ENCODE data around the gene CACNA1B.
"Not testable (repeated sequence)": the region's sequence is repeated elsewhere in the genome, so short reads cannot be mapped to it uniquely, and the experiment has no call there.

DNA sequence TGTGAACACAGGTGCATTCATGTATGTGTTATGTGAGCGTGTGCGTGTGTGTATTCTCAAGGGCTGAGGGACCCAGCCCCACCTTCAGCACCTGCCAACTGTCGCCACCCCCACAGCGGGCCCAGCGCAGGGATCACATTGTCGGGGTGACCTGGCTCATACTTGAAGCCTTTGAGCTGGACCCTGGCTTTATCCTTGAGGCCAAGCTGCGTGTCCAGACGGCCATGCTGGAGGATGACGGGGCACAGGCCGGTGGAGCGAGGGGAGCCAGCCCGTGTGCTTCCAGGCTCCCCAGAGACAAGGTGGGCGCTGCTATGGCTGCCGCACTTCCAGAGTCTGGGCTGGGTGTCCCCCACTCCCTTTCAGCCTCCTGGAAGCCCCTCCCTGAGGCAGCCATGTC lies 261.5 kb downstream of the CACNA1B start:
- TF ChIP-seq, protein P1, sequence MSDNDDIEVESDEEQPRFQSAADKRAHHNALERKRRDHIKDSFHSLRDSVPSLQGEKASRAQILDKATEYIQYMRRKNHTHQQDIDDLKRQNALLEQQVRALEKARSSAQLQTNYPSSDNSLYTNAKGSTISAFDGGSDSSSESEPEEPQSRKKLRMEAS (IDR thresholded peaks at IDR 0.05; ENCODE audit: low read depth): not testable (repeated sequence)
- TF ChIP-seq, protein P2, sequence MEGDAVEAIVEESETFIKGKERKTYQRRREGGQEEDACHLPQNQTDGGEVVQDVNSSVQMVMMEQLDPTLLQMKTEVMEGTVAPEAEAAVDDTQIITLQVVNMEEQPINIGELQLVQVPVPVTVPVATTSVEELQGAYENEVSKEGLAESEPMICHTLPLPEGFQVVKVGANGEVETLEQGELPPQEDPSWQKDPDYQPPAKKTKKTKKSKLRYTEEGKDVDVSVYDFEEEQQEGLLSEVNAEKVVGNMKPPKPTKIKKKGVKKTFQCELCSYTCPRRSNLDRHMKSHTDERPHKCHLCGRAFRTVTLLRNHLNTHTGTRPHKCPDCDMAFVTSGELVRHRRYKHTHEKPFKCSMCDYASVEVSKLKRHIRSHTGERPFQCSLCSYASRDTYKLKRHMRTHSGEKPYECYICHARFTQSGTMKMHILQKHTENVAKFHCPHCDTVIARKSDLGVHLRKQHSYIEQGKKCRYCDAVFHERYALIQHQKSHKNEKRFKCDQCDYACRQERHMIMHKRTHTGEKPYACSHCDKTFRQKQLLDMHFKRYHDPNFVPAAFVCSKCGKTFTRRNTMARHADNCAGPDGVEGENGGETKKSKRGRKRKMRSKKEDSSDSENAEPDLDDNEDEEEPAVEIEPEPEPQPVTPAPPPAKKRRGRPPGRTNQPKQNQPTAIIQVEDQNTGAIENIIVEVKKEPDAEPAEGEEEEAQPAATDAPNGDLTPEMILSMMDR (IDR thresholded peaks at IDR 0.05): not testable (repeated sequence)
- TF ChIP-seq FOSL2 (IDR thresholded peaks at IDR 0.05; ENCODE audit: borderline replicate concordance, low read depth); CHD2 (IDR thresholded peaks at IDR 0.05; ENCODE audit: low read length, partially characterized antibody); GATA2 (CRISPR knock-in tag; IDR thresholded peaks at IDR 0.05); NRF1 (IDR thresholded peaks at IDR 0.05; ENCODE audit: low read depth, low read length); FOXM1 (IDR thresholded peaks at IDR 0.05; ENCODE audit: low read depth): not testable (repeated sequence)
- TF ChIP-seq, protein P3, sequence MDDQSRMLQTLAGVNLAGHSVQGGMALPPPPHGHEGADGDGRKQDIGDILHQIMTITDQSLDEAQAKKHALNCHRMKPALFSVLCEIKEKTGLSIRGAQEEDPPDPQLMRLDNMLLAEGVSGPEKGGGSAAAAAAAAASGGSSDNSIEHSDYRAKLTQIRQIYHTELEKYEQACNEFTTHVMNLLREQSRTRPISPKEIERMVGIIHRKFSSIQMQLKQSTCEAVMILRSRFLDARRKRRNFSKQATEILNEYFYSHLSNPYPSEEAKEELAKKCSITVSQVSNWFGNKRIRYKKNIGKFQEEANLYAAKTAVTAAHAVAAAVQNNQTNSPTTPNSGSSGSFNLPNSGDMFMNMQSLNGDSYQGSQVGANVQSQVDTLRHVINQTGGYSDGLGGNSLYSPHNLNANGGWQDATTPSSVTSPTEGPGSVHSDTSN (IDR thresholded peaks at IDR 0.05): not testable (repeated sequence)
- TF ChIP-seq, protein P4, sequence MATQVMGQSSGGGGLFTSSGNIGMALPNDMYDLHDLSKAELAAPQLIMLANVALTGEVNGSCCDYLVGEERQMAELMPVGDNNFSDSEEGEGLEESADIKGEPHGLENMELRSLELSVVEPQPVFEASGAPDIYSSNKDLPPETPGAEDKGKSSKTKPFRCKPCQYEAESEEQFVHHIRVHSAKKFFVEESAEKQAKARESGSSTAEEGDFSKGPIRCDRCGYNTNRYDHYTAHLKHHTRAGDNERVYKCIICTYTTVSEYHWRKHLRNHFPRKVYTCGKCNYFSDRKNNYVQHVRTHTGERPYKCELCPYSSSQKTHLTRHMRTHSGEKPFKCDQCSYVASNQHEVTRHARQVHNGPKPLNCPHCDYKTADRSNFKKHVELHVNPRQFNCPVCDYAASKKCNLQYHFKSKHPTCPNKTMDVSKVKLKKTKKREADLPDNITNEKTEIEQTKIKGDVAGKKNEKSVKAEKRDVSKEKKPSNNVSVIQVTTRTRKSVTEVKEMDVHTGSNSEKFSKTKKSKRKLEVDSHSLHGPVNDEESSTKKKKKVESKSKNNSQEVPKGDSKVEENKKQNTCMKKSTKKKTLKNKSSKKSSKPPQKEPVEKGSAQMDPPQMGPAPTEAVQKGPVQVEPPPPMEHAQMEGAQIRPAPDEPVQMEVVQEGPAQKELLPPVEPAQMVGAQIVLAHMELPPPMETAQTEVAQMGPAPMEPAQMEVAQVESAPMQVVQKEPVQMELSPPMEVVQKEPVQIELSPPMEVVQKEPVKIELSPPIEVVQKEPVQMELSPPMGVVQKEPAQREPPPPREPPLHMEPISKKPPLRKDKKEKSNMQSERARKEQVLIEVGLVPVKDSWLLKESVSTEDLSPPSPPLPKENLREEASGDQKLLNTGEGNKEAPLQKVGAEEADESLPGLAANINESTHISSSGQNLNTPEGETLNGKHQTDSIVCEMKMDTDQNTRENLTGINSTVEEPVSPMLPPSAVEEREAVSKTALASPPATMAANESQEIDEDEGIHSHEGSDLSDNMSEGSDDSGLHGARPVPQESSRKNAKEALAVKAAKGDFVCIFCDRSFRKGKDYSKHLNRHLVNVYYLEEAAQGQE (IDR thresholded peaks at IDR 0.05; ENCODE audit: low read depth, low read length): not testable (repeated sequence)
- TF ChIP-seq, protein P5, sequence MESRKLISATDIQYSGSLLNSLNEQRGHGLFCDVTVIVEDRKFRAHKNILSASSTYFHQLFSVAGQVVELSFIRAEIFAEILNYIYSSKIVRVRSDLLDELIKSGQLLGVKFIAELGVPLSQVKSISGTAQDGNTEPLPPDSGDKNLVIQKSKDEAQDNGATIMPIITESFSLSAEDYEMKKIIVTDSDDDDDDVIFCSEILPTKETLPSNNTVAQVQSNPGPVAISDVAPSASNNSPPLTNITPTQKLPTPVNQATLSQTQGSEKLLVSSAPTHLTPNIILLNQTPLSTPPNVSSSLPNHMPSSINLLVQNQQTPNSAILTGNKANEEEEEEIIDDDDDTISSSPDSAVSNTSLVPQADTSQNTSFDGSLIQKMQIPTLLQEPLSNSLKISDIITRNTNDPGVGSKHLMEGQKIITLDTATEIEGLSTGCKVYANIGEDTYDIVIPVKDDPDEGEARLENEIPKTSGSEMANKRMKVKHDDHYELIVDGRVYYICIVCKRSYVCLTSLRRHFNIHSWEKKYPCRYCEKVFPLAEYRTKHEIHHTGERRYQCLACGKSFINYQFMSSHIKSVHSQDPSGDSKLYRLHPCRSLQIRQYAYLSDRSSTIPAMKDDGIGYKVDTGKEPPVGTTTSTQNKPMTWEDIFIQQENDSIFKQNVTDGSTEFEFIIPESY (IDR thresholded peaks at IDR 0.05; ENCODE audit: borderline replicate concordance, low read depth): not testable (repeated sequence)

Data from SK-N-SH (cell line).